Colon (tissue), 2 donors: ENCODE measurements around the gene LSS.
"Not testable (repeated sequence)": the region's sequence is repeated elsewhere in the genome, so short reads cannot be mapped to it uniquely, and the experiment has no call there.

Experiments used
- FAIRE-seq: peaks from 2 replicates; lab custom pipeline; 2012; peaks lifted over from hg19 to GRCh38; lab: Jason Lieb, UNC
- donor health status: control.
- donor health status: control.

The LSS gene

GRCh38 chr21:46205166-46205565 is 23.4 kb downstream of the LSS start:
- no peak for FAIRE-seq

GRCh38 chr21:46203203-46203600 is 25.4 kb downstream of the LSS start:
- no peak for FAIRE-seq

GRCh38 chr21:46202592-46203202 is 25.9 kb downstream of the LSS start:
- FAIRE-seq, result no peak

- not testable (repeated sequence) for FAIRE-seq
Measured at GRCh38 chr21:46200877-46201803, 27.4 kb downstream of the LSS start.

GRCh38 chr21:46199436-46200373 is 28.9 kb downstream of the LSS start:
- FAIRE-seq, result no peak

- FAIRE-seq, result no peak
Measured at GRCh38 chr21:46196733-46197132, 31.8 kb downstream of the LSS start.

- no peak for FAIRE-seq
Measured at GRCh38 chr21:46195595-46196195, 32.9 kb downstream of the LSS start.

- FAIRE-seq, result no peak
Measured at GRCh38 chr21:46194374-46195334, 33.9 kb downstream of the LSS start.

- no peak for FAIRE-seq
Measured at GRCh38 chr21:46193829-46194373, 34.7 kb downstream of the LSS start.

GRCh38 chr21:46191686-46192575 is 36.6 kb downstream of the LSS start:
- no peak for FAIRE-seq

GRCh38 chr21:46191257-46191685 is 37.3 kb downstream of the LSS start:
- no peak for FAIRE-seq

- no peak for FAIRE-seq
Measured at GRCh38 chr21:46190491-46191131, 38.0 kb downstream of the LSS start.

GRCh38 chr21:46189959-46190490 is 38.5 kb downstream of the LSS start:
- FAIRE-seq, result no peak

- no peak for FAIRE-seq
Measured at GRCh38 chr21:46189213-46189958, 39.2 kb downstream of the LSS start.

- FAIRE-seq, result no peak
Measured at GRCh38 chr21:46188226-46189212, 40.1 kb downstream of the LSS start.

- no peak for FAIRE-seq
Measured at GRCh38 chr21:46187814-46188213, 40.8 kb downstream of the LSS start.

- FAIRE-seq, result no peak
Measured at GRCh38 chr21:46187261-46187660, 41.3 kb downstream of the LSS start.
